HCT116 (cell line): ENCODE data around the gene ZNF718. TPM values are rescaled to one million over a fixed set of nuclear protein-coding genes. Genes with fewer than 3 reads are reported as not detected.

Experiments
- ATAC-seq: fragments of 200-7000 bp; cut with Tn5 transposase; 2 replicates; pipeline ENCODE4 v1.9.1; 2020; ENCODE audit warnings: mild to moderate bottlenecking, moderate library complexity
- Bru-seq: library from RNA; stranded (reverse); fragments of 400-500 nt; gene quantifications from one replicate; lab custom pipeline; 2021; lab: Mats Ljungman, UMichigan
- BruChase-seq, 2 experiments: library from RNA; stranded (reverse); fragments of 400-500 nt; gene quantifications; one replicate each; lab custom pipeline; 2021; lab: Mats Ljungman, UMichigan
- BruUV-seq: library from RNA; stranded (reverse); fragments of 400-500 nt; replicated peaks from 2 replicates; lab custom pipeline; 2021; lab: Mats Ljungman, UMichigan
- CTCF ChIA-PET: fragments of 300-600 bp; sonication (Branson Sonifier 250); formaldehyde crosslinking; loops from one replicate; lab custom pipeline; 2021; ENCODE audit warnings: antibody characterized with exemption; lab: Charles Lee
- POLR2A ChIA-PET: fragments of 300-600, 350-600 bp; sonication (Branson Sonifier 250); formaldehyde crosslinking; loops from one replicate; lab custom pipeline; 2021; ENCODE audit warnings: antibody characterized with exemption; lab: Charles Lee
- RAD21 ChIA-PET, 2 experiments: fragments of 300-600 bp; sonication (Branson Sonifier 250); formaldehyde crosslinking; loops; one replicate each; lab custom pipeline; 2023; ENCODE audit warnings: low total read pairs in 2 of 2; ENCODE audit not compliant: uncharacterized antibody in 2 of 2, unreplicated experiment in 2 of 2, low non-redundant PET in 1 of 2; lab: Charles Lee
- DNase-seq: peaks from one replicate; pipeline ENCODE4 v3.0.0-alpha.2; 2010; ENCODE audit warnings: low read depth, low spot score
- H2AFZ ChIP-seq: fragments of 200-600 bp; shearing (Covaris generic), sonication (generic); 2 replicates; pipeline ENCODE4 v1.6.1; 2017; ENCODE audit warnings: low read depth, mixed run types, mixed read lengths, antibody characterized with exemption, low read length; ENCODE audit not compliant: poor library complexity, severe bottlenecking
- H3K27ac ChIP-seq: 2 replicates; pipeline ENCODE4 v1.5.1; 2012; ENCODE audit warnings: low read depth, low read length
- H3K27me3 ChIP-seq: fragments of 200-600 bp; sonication (generic); 2 replicates; pipeline ENCODE4 v1.6.1; 2016; ENCODE audit warnings: mixed run types, low read length, mixed read lengths; ENCODE audit not compliant: insufficient read depth
- H3K36me3 ChIP-seq, 2 experiments: fragments of 200-500 bp in 1 of 2; fragments of 200-600 bp in 1 of 2; sonication (Bioruptor generic) in 1 of 2; sonication (generic) in 1 of 2; 2 replicates each; pipeline versions ENCODE4 v1.5.1 to v1.6.1; 2014 to 2016; ENCODE audit warnings: low read length in 2 of 2, inconsistent platforms in 1 of 2, mixed read lengths in 1 of 2, mixed run types in 1 of 2; ENCODE audit not compliant: insufficient read depth in 2 of 2, control insufficient read depth in 1 of 2
- H3K4me1 ChIP-seq, 2 experiments: fragments of 200-600 bp in 1 of 2; sonication (generic) in 1 of 2; 2 replicates each; pipeline versions ENCODE4 v1.5.1 to v1.6.1; 2012 to 2017; ENCODE audit warnings: low read length in 2 of 2, inconsistent platforms in 1 of 2, mild to moderate bottlenecking in 1 of 2, mixed read lengths in 1 of 2, mixed run types in 1 of 2, moderate library complexity in 1 of 2; ENCODE audit not compliant: insufficient read depth in 2 of 2, control insufficient read depth in 1 of 2
- H3K4me2 ChIP-seq: fragments of 200-600 bp; sonication (generic); 2 replicates; pipeline ENCODE4 v1.6.1; 2017; ENCODE audit warnings: mixed run types, low read length, mixed read lengths
- H3K4me3 ChIP-seq, 2 experiments: fragments of 200-600 bp in 1 of 2; sonication (generic) in 1 of 2; replicated peaks in 1 of 2; 2 replicates each; pipeline ENCODE4 v1.5.1; 2011 to 2016; ENCODE audit warnings: low read length in 2 of 2, control low read depth in 1 of 2, low read depth in 1 of 2, mild to moderate bottlenecking in 1 of 2, mixed read lengths in 1 of 2, mixed run types in 1 of 2
- H3K79me2 ChIP-seq: fragments of 200-600 bp; sonication (generic); 2 replicates; pipeline ENCODE4 v1.6.1; 2017; ENCODE audit warnings: mild to moderate bottlenecking, mixed run types, low read length, moderate library complexity, mixed read lengths; ENCODE audit not compliant: insufficient read depth
- H3K9ac ChIP-seq: fragments of 200-600 bp; sonication (generic); 2 replicates; pipeline ENCODE4 v1.6.1; 2016; ENCODE audit warnings: low read length, mixed read lengths
- H3K9me2 ChIP-seq: fragments of 200-600 bp; sonication (generic), shearing (Covaris generic); 2 replicates; pipeline ENCODE4 v1.6.1; 2017; ENCODE audit warnings: mixed run types, mild to moderate bottlenecking, moderate library complexity; ENCODE audit not compliant: insufficient read depth
- H3K9me3 ChIP-seq, 2 experiments: fragments of 200-500 bp in 1 of 2; fragments of 200-600 bp in 1 of 2; sonication (Bioruptor generic) in 1 of 2; sonication (generic) in 1 of 2; 2 replicates each; pipeline ENCODE4 v1.6.1; 2014 to 2017; ENCODE audit warnings: low read length in 2 of 2, mixed read lengths in 2 of 2, inconsistent platforms in 1 of 2, low read depth in 1 of 2, mild to moderate bottlenecking in 1 of 2, mixed run types in 1 of 2, moderate library complexity in 1 of 2; ENCODE audit not compliant: control insufficient read depth in 1 of 2, insufficient read depth in 1 of 2
- H4K20me1 ChIP-seq: fragments of 200-600 bp; sonication (generic), shearing (Covaris generic); 2 replicates; pipeline ENCODE4 v1.6.1; 2017; ENCODE audit warnings: mixed run types, mild to moderate bottlenecking, moderate library complexity; ENCODE audit not compliant: insufficient read depth
- CBX3 ChIP-seq: IDR thresholded peaks from 2 replicates; pipeline ENCODE4 v1.6.1; 2012; ENCODE audit warnings: low read depth
- CEBPB ChIP-seq: IDR thresholded peaks from 2 replicates; pipeline ENCODE4 v1.6.1; 2012; ENCODE audit warnings: low read depth
- CTCF ChIP-seq, 3 experiments: fragments of 200-600 bp in 1 of 3; sonication (generic) in 1 of 3; IDR thresholded peaks in 2 of 3; conservative IDR thresholded peaks in 1 of 3; 2 replicates each; pipeline ENCODE4 v1.5.1; 2012 to 2017; ENCODE audit warnings: low read depth in 2 of 3, low read length in 2 of 3, antibody characterized with exemption in 1 of 3, borderline replicate concordance in 1 of 3, control low read depth in 1 of 3, mild to moderate bottlenecking in 1 of 3, mixed read lengths in 1 of 3, mixed run types in 1 of 3, moderate library complexity in 1 of 3; ENCODE audit not compliant: insufficient read depth in 1 of 3
- EZH2 ChIP-seq: fragments of 200-600 bp; sonication (generic); IDR thresholded peaks from 2 replicates; pipeline ENCODE4 v1.6.1; 2017; ENCODE audit warnings: antibody characterized with exemption, mixed run types
- FOSL1 ChIP-seq: IDR thresholded peaks from 2 replicates; pipeline ENCODE4 v1.6.1; 2012; ENCODE audit warnings: low read depth
- JUND ChIP-seq: IDR thresholded peaks from 2 replicates; pipeline ENCODE4 v1.6.1; 2012
- MAX ChIP-seq: IDR thresholded peaks from 2 replicates; pipeline ENCODE4 v1.6.1; 2012
- RAD21 ChIP-seq: IDR thresholded peaks from 2 replicates; pipeline ENCODE4 v1.6.1; 2012; ENCODE audit warnings: low read depth, mild to moderate bottlenecking
- REST ChIP-seq: IDR thresholded peaks from 2 replicates; pipeline ENCODE4 v1.6.1; 2012; ENCODE audit warnings: low read depth
- SIN3A ChIP-seq: IDR thresholded peaks from 2 replicates; pipeline ENCODE4 v1.6.1; 2012; ENCODE audit warnings: low read depth
- SP1 ChIP-seq: IDR thresholded peaks from 2 replicates; pipeline ENCODE4 v1.6.1; 2012; ENCODE audit warnings: low read depth
- TCF7L2 ChIP-seq: IDR thresholded peaks from 2 replicates; pipeline ENCODE4 v1.7.0; 2011; ENCODE audit warnings: borderline replicate concordance, inconsistent platforms; ENCODE audit not compliant: insufficient read depth, insufficient read length; ENCODE audit errors: extremely low read depth
- YY1 ChIP-seq: IDR thresholded peaks from 2 replicates; pipeline ENCODE4 v1.6.1; 2011; ENCODE audit warnings: low read length, low read depth, moderate library complexity, mild to moderate bottlenecking; ENCODE audit not compliant: insufficient replicate concordance; ENCODE audit errors: extremely low read depth
- ZBTB33 ChIP-seq: IDR thresholded peaks from 2 replicates; pipeline ENCODE4 v1.6.1; 2011; ENCODE audit warnings: mild to moderate bottlenecking, low read length, moderate library complexity; ENCODE audit not compliant: insufficient replicate concordance; ENCODE audit errors: extremely low read depth
- ZNF274 ChIP-seq: fragments of 200-500 bp; sonication (Bioruptor generic); IDR thresholded peaks from 2 replicates; pipeline ENCODE4 v1.6.1; 2014; ENCODE audit warnings: mild to moderate bottlenecking, low read depth, low read length, inconsistent platforms
- intact Hi-C: fragments of 100-400 bp; cut with micrococcal nuclease; formaldehyde crosslinking; loops from 2 replicates; pipeline ENCODE4 v1.10.0; 2022
- long read RNA-seq: library from polyadenylated mRNA; unstranded; transcript quantifications from one replicate; pipeline ENCODE4 v2.0.0, GENCODE V29; 2021; ENCODE audit not compliant: unreplicated experiment
- polyA plus RNA-seq: library from polyadenylated mRNA; unstranded; fragments of >200 nt; gene quantifications from 2 replicates; pipeline ENCODE4 v1.2.1, GENCODE V29; 2012; ENCODE audit warnings: missing spikeins
- total RNA-seq: library from RNA; stranded (reverse); gene quantifications from one replicate; pipeline ENCODE4 v1.2.1, GENCODE V29; 2021; ENCODE audit not compliant: unreplicated experiment

Gene ZNF718
- total RNA-seq (0.07 TPM), Bru-seq, nascent RNA (percentile 9 among the genes with signal in this experiment), BruChase-seq, experiment 1, labeled RNA remaining after a 6-hour chase (percentile 11 among the genes with signal in this experiment), BruChase-seq, experiment 2, labeled RNA remaining after a 2-hour chase (percentile 10 among the genes with signal in this experiment)
- polyA plus RNA-seq: not detected in 2 replicates
- long read RNA-seq: 0 reads

- Histone ChIP-seq H4K20me1 (no peaks in the 10 kb centered on the region), H2AFZ (no peak within 1 kb of the TSS), H3K9ac (no peak within 1 kb of the TSS), H3K9me2 (no peaks in the 10 kb centered on the region), H3K4me1 (no peaks in the 10 kb centered on the region), H3K36me3 (no peaks in the 10 kb centered on the region), H3K9me3 (peaks cover 10 to 21% of the 10 kb centered on the region in 2 experiments; a peak in 2 of 4 replicates), H3K27me3 (no peaks in the 10 kb centered on the region), H3K27ac (no peak within 1 kb of the TSS), H3K79me2 (no peaks in the 10 kb centered on the region), H3K4me3 (no peak within 1 kb of the TSS), H3K4me2 (no peak within 1 kb of the TSS)
- intact Hi-C loops: no loop called here
- ChIA-PET RAD21 (no interaction called here), POLR2A (no interaction called here), CTCF (no interaction called here)
- TF ChIP-seq JUND: no peak
- no peak for TF ChIP-seq TCF7L2
- TF ChIP-seq SIN3A: no peak
- no peak for TF ChIP-seq YY1
- TF ChIP-seq EZH2: no peak
- no peak for TF ChIP-seq CBX3
- no peak for TF ChIP-seq ZBTB33
- no peak for TF ChIP-seq ZNF274
- no peak for TF ChIP-seq MAX
- TF ChIP-seq CTCF (IDR thresholded peaks at IDR 0.05 in 2 of 3, conservative IDR thresholded peaks at IDR 0.05 in 1 of 3; ENCODE audit: borderline replicate concordance in 1 of 3, insufficient read depth in 1 of 3, low read depth in 2 of 3, low read length in 2 of 3): no peak
- TF ChIP-seq SP1: no peak
- no peak for TF ChIP-seq CEBPB
- TF ChIP-seq REST: no peak
- TF ChIP-seq FOSL1: no peak
- TF ChIP-seq RAD21: no peak
- DNase-seq (no peak), ATAC-seq (no peak)
- BruUV-seq: no TSS peak
Measured at GRCh38 chr4:124275-125081, at the start of gene ZNF718. Gene ZNF718 (plus strand): TSS chr4:124501. CDS start chr4:124671, 170 bp downstream.
